Suprapubic skin (tissue), 3 donors: ENCODE data around the gene TGFB3.

Source experiments
- CTCF ChIP-seq, 2 donors: fragments of 200-600 bp in 1 of 2; fragments of 450-650 bp in 1 of 2; sonication (generic) in 1 of 2; IDR thresholded peaks; one replicate each; pipeline ENCODE4 v1.5.1; 2016 to 2019; ENCODE audit warnings: antibody characterized with exemption in 2 of 2, mild to moderate bottlenecking in 1 of 2, moderate library complexity in 1 of 2
- POLR2AphosphoS5 ChIP-seq, 3 donors: sonication (generic); formaldehyde crosslinking; IDR thresholded peaks; one replicate each; pipeline ENCODE4 v1.6.1; 2017; ENCODE audit warnings: antibody characterized with exemption in 3 of 3

DNA sequence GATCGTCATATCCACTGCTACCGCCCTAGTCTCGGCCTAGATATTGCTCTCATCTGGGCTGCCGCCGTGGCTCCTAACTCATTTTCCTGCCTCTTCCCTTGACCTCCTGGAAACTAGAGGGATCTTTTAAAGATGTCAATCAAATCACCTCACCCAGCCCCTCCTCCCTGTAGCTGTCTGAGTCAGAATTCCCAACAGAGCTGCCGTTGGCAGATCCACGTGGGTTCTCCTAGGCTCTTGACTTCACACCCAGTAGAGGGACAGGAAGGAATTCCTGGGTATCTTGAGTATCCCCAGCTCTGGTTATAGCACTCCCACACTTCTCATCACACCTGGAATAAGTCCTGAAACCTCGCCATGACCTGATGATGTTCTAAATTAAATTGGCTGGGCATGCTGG is 11.9 kb downstream of the TGFB3 start:
- TF ChIP-seq POLR2AphosphoS5 (IDR thresholded peaks at IDR 0.05), result no peak
- no peak for TF ChIP-seq CTCF (IDR thresholded peaks at IDR 0.05)
